A172 (cell line): ENCODE results near the gene PKNOX1. TPM values are rescaled to one million over a fixed set of nuclear protein-coding genes. Genes with fewer than 3 reads are reported as not detected.
"Not testable (repeated sequence)": the region's sequence is repeated elsewhere in the genome, so short reads cannot be mapped to it uniquely, and the experiment has no call there.

Experiments used
- DNase-seq: peaks from one replicate; pipeline ENCODE4 v3.0.0-alpha.2; 2015; ENCODE audit warnings: low spot score
- total RNA-seq: library from RNA; depleted of rRNA; stranded (reverse); fragments of >200 nt; shearing (Covaris generic); gene quantifications from 2 replicates; pipeline ENCODE4 v1.2.3, GENCODE V29; 2014; rRNA removed

Gene PKNOX1
- total RNA-seq = 17.3 and 19.1 TPM in 2 replicates

GRCh38 chr21:42973991-42974831 lies at the start of gene PKNOX1:
TSS of gene PKNOX1 (plus strand) at chr21:42974562. CDS start at chr21:43004382, 29,820 bp downstream.
- peak; percentile 98 for DNase-seq

- no peak for DNase-seq
These were observed 49.0 kb upstream of the PKNOX1 start, which contains the start of gene ERVH48-1 for GRCh38 chr21:42925114-42925926. TSS of gene ERVH48-1 (minus strand) at chr21:42925630. CDS start at chr21:42919006, 6,624 bp downstream.

- DNase-seq = not testable (repeated sequence)
These were observed 46.7 kb upstream of the PKNOX1 start for GRCh38 chr21:42927474-42928200.

GRCh38 chr21:42929969-42930368 lies 44.4 kb upstream of the PKNOX1 start:
- DNase-seq = no peak

- no peak for DNase-seq
These were observed 42.7 kb upstream of the PKNOX1 start for GRCh38 chr21:42931560-42932235.

- not testable (repeated sequence) for DNase-seq
These were observed 41.8 kb upstream of the PKNOX1 start for GRCh38 chr21:42932378-42933136.

- DNase-seq = not testable (repeated sequence)
These were observed 41.0 kb upstream of the PKNOX1 start for GRCh38 chr21:42933137-42933970.

GRCh38 chr21:42933973-42934372 lies 40.4 kb upstream of the PKNOX1 start:
- not testable (repeated sequence) for DNase-seq

- not testable (repeated sequence) for DNase-seq
These were observed 38.0 kb upstream of the PKNOX1 start for GRCh38 chr21:42936360-42936759.

GRCh38 chr21:42937034-42937940 lies 37.1 kb upstream of the PKNOX1 start:
- DNase-seq = not testable (repeated sequence)

- no peak for DNase-seq
These were observed 36.3 kb upstream of the PKNOX1 start for GRCh38 chr21:42937960-42938605.

GRCh38 chr21:42938606-42938995 lies 35.8 kb upstream of the PKNOX1 start:
- not testable (repeated sequence) for DNase-seq

- peak; percentile 93 for DNase-seq
These were observed 34.6 kb upstream of the PKNOX1 start for GRCh38 chr21:42939582-42940413.

GRCh38 chr21:42941696-42942085 lies 32.7 kb upstream of the PKNOX1 start:
- DNase-seq = no peak

GRCh38 chr21:42942244-42942643 lies 32.1 kb upstream of the PKNOX1 start:
- no peak for DNase-seq

GRCh38 chr21:42949094-42949755 lies 25.1 kb upstream of the PKNOX1 start:
- DNase-seq = not testable (repeated sequence)
